RWPE1 (cell line): Measurements from ENCODE around the gene RNF220.

ENCODE experiments used
- CTCF ChIA-PET: fragments of 350-600 bp; sonication (Branson Sonifier 250); formaldehyde crosslinking; extraction: SDS; loops from one replicate; lab custom pipeline; 2021; lab: Yijun Ruan, JAX
- POLR2A ChIA-PET: fragments of 400-600 bp; formaldehyde crosslinking; extraction: SDS; loops from one replicate; lab custom pipeline; 2020; ENCODE audit warnings: antibody characterized with exemption; ENCODE audit not compliant: low non-redundant PET; lab: Yijun Ruan, JAX
- DNase-seq: peaks from one replicate; pipeline ENCODE4 v3.0.0; 2012; ENCODE audit warnings: low spot score
- H3K27ac ChIP-seq: fragments of 450-650 bp; 2 replicates; pipeline ENCODE4 v1.5.1; 2017
- CTCF ChIP-seq: fragments of 450-650 bp; conservative IDR thresholded peaks from 2 replicates; pipeline ENCODE4 v1.5.1; 2017; ENCODE audit warnings: low read depth, mild to moderate bottlenecking

Gene RNF220

GRCh38 chr1:44405031-44405797 is at the start of gene RNF220:
Gene RNF220, plus strand, starts transcription at chr1:44405255.
- CTCF ChIA-PET = interaction anchor here (0.8 kb wide), 1 partner anchor 190 kb away, joined by 3 read pairs; no protein-coding TSS in a partner anchor
- TF ChIP-seq CTCF = no peak
- peak; percentile 22 for DNase-seq
- POLR2A ChIA-PET = no interaction called here
- no peak within 1 kb of the TSS for H3K27ac ChIP-seq

- DNase-seq = no peak
- TF ChIP-seq CTCF = no peak
- CTCF ChIA-PET = interaction anchor here (0.6 kb wide), 1 partner anchor 115 kb away, joined by 3 read pairs; no protein-coding TSS in a partner anchor
- H3K27ac ChIP-seq = no peak overlapping the region
- POLR2A ChIA-PET = interaction anchor here (0.6 to 1.1 kb wide), 2 partner anchors 143 to 209 kb away, joined by 3 to 8 read pairs; no protein-coding TSS in a partner anchor
Observed at GRCh38 chr1:44355582-44356305, 49.3 kb upstream of the RNF220 start.

GRCh38 chr1:44357710-44358109 is 47.3 kb upstream of the RNF220 start:
- ChIA-PET CTCF (interaction anchor here (0.7 kb wide), 1 partner anchor 85 kb away, joined by 5 read pairs; no protein-coding TSS in a partner anchor), POLR2A (no interaction called here)
- no peak for TF ChIP-seq CTCF
- DNase-seq = no peak
- H3K27ac ChIP-seq = no peak overlapping the region

GRCh38 chr1:44359234-44359935 is 45.7 kb upstream of the RNF220 start:
- H3K27ac ChIP-seq = no peak overlapping the region
- no peak for TF ChIP-seq CTCF
- no peak for DNase-seq
- ChIA-PET CTCF (interaction anchor here (0.6 to 1.2 kb wide), 2 partner anchors 10 to 141 kb away, joined by 3 to 4 read pairs; no protein-coding TSS in a partner anchor), POLR2A (interaction anchor here (0.7 kb wide), 1 partner anchor 47 kb away, joined by 5 read pairs; no protein-coding TSS in a partner anchor)

GRCh38 chr1:44361478-44361877 is 43.6 kb upstream of the RNF220 start:
- no peak for TF ChIP-seq CTCF
- ChIA-PET CTCF (interaction anchor here (0.7 kb wide), 1 partner anchor 765 kb away, joined by 3 read pairs; no protein-coding TSS in a partner anchor), POLR2A (no interaction called here)
- H3K27ac ChIP-seq = no peak overlapping the region
- no peak for DNase-seq
